IMR-90 (cell line): ENCODE data around the gene DDX20. TPM values are rescaled to one million over a fixed set of nuclear protein-coding genes. Genes with fewer than 3 reads are reported as not detected.

Source experiments
- ATAC-seq: fragments of 200-7000 bp; cut with Tn5 transposase; 2 replicates; pipeline ENCODE4 v1.9.1; 2020; ENCODE audit warnings: low read depth, mild to moderate bottlenecking, moderate library complexity
- BruUV-seq: library from RNA; stranded (reverse); fragments of 400-500 nt; replicated peaks from 2 replicates; lab custom pipeline; 2021; lab: Mats Ljungman, UMichigan
- CTCF ChIA-PET: fragments of 300-600 bp; formaldehyde crosslinking; extraction: SDS; loops from one replicate; lab custom pipeline; 2021; ENCODE audit warnings: antibody characterized with exemption; lab: Yijun Ruan, JAX
- POLR2A ChIA-PET: fragments of 300-600 bp; sonication (Branson Sonifier 250); formaldehyde crosslinking; loops from one replicate; lab custom pipeline; 2022; ENCODE audit warnings: antibody characterized with exemption; ENCODE audit not compliant: unreplicated experiment; lab: Charles Lee
- DNase-seq: peaks from one replicate; pipeline ENCODE4 v3.0.0; 2013
- H2AFZ ChIP-seq: replicated peaks from 2 replicates; pipeline ENCODE3; 2013; ENCODE audit warnings: low read length, mild to moderate bottlenecking; ENCODE audit not compliant: poor library complexity
- H2AK5ac ChIP-seq: 2 replicates; pipeline ENCODE4 v1.6.1; 2013; ENCODE audit warnings: low read depth, low read length, inconsistent platforms
- H2AK9ac ChIP-seq: replicated peaks from 2 replicates; pipeline ENCODE3; 2013; ENCODE audit warnings: mild to moderate bottlenecking, low read depth, low read length, moderate library complexity; ENCODE audit not compliant: poor library complexity
- H2BK120ac ChIP-seq: 2 replicates; pipeline ENCODE4 v1.6.1; 2013; ENCODE audit warnings: low read depth, low read length, inconsistent platforms
- H2BK15ac ChIP-seq: 3 replicates; pipeline ENCODE4 v1.6.1; 2013; ENCODE audit warnings: low read depth, low read length, inconsistent platforms
- H2BK20ac ChIP-seq: 2 replicates; pipeline ENCODE4 v1.6.1; 2013; ENCODE audit warnings: low read depth, mild to moderate bottlenecking, inconsistent platforms, low read length, moderate library complexity
- H2BK5ac ChIP-seq: 2 replicates; pipeline ENCODE4 v1.6.1; 2013; ENCODE audit warnings: mild to moderate bottlenecking, low read depth, low read length, inconsistent platforms; ENCODE audit not compliant: poor library complexity, severe bottlenecking
- H3K14ac ChIP-seq: replicated peaks from 2 replicates; pipeline ENCODE4 v1.6.1; 2013; ENCODE audit warnings: low read depth, low read length, inconsistent platforms
- H3K18ac ChIP-seq: 2 replicates; pipeline ENCODE4 v1.6.1; 2013; ENCODE audit warnings: low read depth, low read length, control low read depth
- H3K23ac ChIP-seq: 2 replicates; pipeline ENCODE4 v1.6.1; 2013; ENCODE audit warnings: low read depth, low read length, inconsistent platforms
- H3K27ac ChIP-seq: 2 replicates; pipeline ENCODE4 v1.5.1; 2013; ENCODE audit warnings: mild to moderate bottlenecking, control low read depth, low read length; ENCODE audit not compliant: insufficient read depth
- H3K27me3 ChIP-seq: 2 replicates; pipeline ENCODE4 v1.6.1; 2013; ENCODE audit warnings: low read length; ENCODE audit not compliant: control insufficient read depth, insufficient read depth
- H3K36me3 ChIP-seq: 2 replicates; pipeline ENCODE4 v1.6.1; 2013; ENCODE audit warnings: low read length, mixed read lengths; ENCODE audit not compliant: control insufficient read depth, insufficient read depth
- H3K4ac ChIP-seq: 2 replicates; pipeline ENCODE4 v1.6.1; 2013; ENCODE audit warnings: low read depth, low read length, inconsistent platforms
- H3K4me1 ChIP-seq: 2 replicates; pipeline ENCODE4 v1.6.1; 2013; ENCODE audit warnings: low read length, mixed read lengths; ENCODE audit not compliant: control insufficient read depth, insufficient read depth
- H3K4me2 ChIP-seq: 2 replicates; pipeline ENCODE4 v1.6.1; 2013; ENCODE audit warnings: low read depth, mild to moderate bottlenecking, control low read depth, low read length, moderate library complexity
- H3K4me3 ChIP-seq: 2 replicates; pipeline ENCODE4 v1.5.1; 2013; ENCODE audit warnings: low read depth, mild to moderate bottlenecking, control low read depth, low read length, moderate library complexity; ENCODE audit not compliant: insufficient read depth
- H3K56ac ChIP-seq: 2 replicates; pipeline ENCODE4 v1.6.1; 2013; ENCODE audit warnings: low read length, inconsistent platforms; ENCODE audit not compliant: insufficient read depth; ENCODE audit errors: extremely low read depth
- H3K79me1 ChIP-seq, 2 experiments: 2 replicates each; pipeline ENCODE4 v1.6.1; 2013; ENCODE audit warnings: low read length in 2 of 2, inconsistent platforms in 1 of 2, low read depth in 1 of 2
- H3K9ac ChIP-seq: 2 replicates; pipeline ENCODE4 v1.6.1; 2013; ENCODE audit warnings: low read depth, low read length, control low read depth
- H3K9me1 ChIP-seq: 2 replicates; pipeline ENCODE4 v1.6.1; 2013; ENCODE audit warnings: low read length, inconsistent platforms; ENCODE audit not compliant: insufficient read depth
- H3K9me3 ChIP-seq: 2 replicates; pipeline ENCODE4 v1.6.1; 2013; ENCODE audit warnings: low read length; ENCODE audit not compliant: control insufficient read depth, insufficient read depth
- H4K20me1 ChIP-seq: 2 replicates; pipeline ENCODE4 v1.6.1; 2013; ENCODE audit warnings: low read length, inconsistent platforms; ENCODE audit not compliant: insufficient read depth
- H4K5ac ChIP-seq: 2 replicates; pipeline ENCODE4 v1.6.1; 2013; ENCODE audit warnings: mild to moderate bottlenecking, low read depth, low read length, control low read depth
- H4K8ac ChIP-seq, 2 experiments: 2 replicates each; pipeline ENCODE4 v1.6.1; 2013; ENCODE audit warnings: low read depth in 2 of 2, low read length in 2 of 2, control low read depth in 1 of 2, inconsistent platforms in 1 of 2
- H4K91ac ChIP-seq: 2 replicates; pipeline ENCODE4 v1.6.1; 2013; ENCODE audit warnings: low read depth, low read length, inconsistent platforms; ENCODE audit not compliant: insufficient read depth
- BHLHE40 ChIP-seq: fragments of 150-350 bp; IDR thresholded peaks from 2 replicates; pipeline ENCODE4 v1.6.1; 2016; ENCODE audit warnings: mild to moderate bottlenecking, low read depth, low read length
- FOS ChIP-seq: fragments of 150-350 bp; IDR thresholded peaks from 2 replicates; pipeline ENCODE4 v1.6.1; 2016; ENCODE audit warnings: low read depth, low read length
- MAFK ChIP-seq: IDR thresholded peaks from 2 replicates; pipeline ENCODE4 v1.6.1; 2012; ENCODE audit warnings: low read depth, low read length, improper control_type of control experiment
- MAZ ChIP-seq: IDR thresholded peaks from 2 replicates; pipeline ENCODE4 v1.6.1; 2012; ENCODE audit warnings: low read depth, mild to moderate bottlenecking, low read length, improper control_type of control experiment, moderate library complexity, borderline replicate concordance
- MXI1 ChIP-seq: IDR thresholded peaks from 2 replicates; pipeline ENCODE4 v1.6.1; 2012; ENCODE audit warnings: low read depth, mild to moderate bottlenecking, low read length, moderate library complexity, borderline replicate concordance
- NFE2L2 ChIP-seq: fragments of 150-350 bp; IDR thresholded peaks from 2 replicates; pipeline ENCODE4 v1.6.1; 2016; ENCODE audit warnings: low read depth, mild to moderate bottlenecking, low read length
- POLR2A ChIP-seq: IDR thresholded peaks from 2 replicates; pipeline ENCODE4 v1.6.1; 2012; ENCODE audit warnings: mild to moderate bottlenecking, low read depth, low read length
- USF2 ChIP-seq: fragments of 150-350 bp; IDR thresholded peaks from 2 replicates; pipeline ENCODE4 v1.6.1; 2017; ENCODE audit warnings: mild to moderate bottlenecking, antibody characterized with exemption, low read length, low read depth
- WGBS, 2 experiments: methylation state at CpG; one replicate each; pipeline versions ENCODE4 v1.1.5 to v1.1.7; 2013; ENCODE audit warnings: missing lambda C conversion rate in 2 of 2; ENCODE audit not compliant: insufficient read length in 1 of 2; ENCODE audit errors: extremely low coverage in 2 of 2; 5-methylcytosine and 5-hydroxymethylcytosine counted together
- dilution Hi-C: fragments of 300-500 bp; cut with HindIII; formaldehyde crosslinking; loops from one replicate; pipeline ENCODE4 v1.14.3; 2018; ENCODE audit warnings: low sequenced_read_pairs; ENCODE audit not compliant: unreplicated experiment
- in situ Hi-C: fragments of 300-500 bp; cut with MboI; formaldehyde crosslinking; loops from 3 replicates; pipeline ENCODE4 v1.14.3; 2019; ENCODE audit warnings: low sequenced_read_pairs, inconsistent platforms, mixed read lengths
- intact Hi-C: fragments of 100-400 bp; cut with micrococcal nuclease; formaldehyde crosslinking; loops from 2 replicates; pipeline ENCODE4 v1.10.0; 2022
- polyA plus RNA-seq, 3 experiments: library from polyadenylated mRNA; depleted of rRNA; stranded (reverse); fragments of >200 nt; gene quantifications; 2 replicates each; pipeline ENCODE4 v1.2.3, GENCODE V29; 2012; ENCODE audit warnings: low replicate concordance in 1 of 3
- total RNA-seq: library from RNA; depleted of rRNA; stranded (reverse); fragments of >200 nt; gene quantifications from 2 replicates; pipeline ENCODE4 v1.2.3, GENCODE V29; 2012

Gene DDX20
- total and polyA plus RNA-seq, 2 of the 4 experiments (the other 2 are of a cell fraction), result 5.7 to 10.9 TPM

- Histone ChIP-seq H3K23ac (peak overlapping the region; percentile 21; the same call in 1 of the 2 replicates), H3K36me3 (no peaks in the 10 kb centered on the region), H4K91ac (peak overlapping the region; percentile 58; the same call in 1 of the 2 replicates), H3K4ac (peak overlapping the region; percentile 72), H4K5ac (peak overlapping the region; percentile 27), H3K56ac (no peak overlapping the region), H2BK15ac (peak overlapping the region; percentile 0; the same call in 1 of the 3 replicates), H3K9ac (no peak overlapping the region), H4K8ac (peak overlapping the region; percentile 67 to 72), H2BK20ac (peak overlapping the region; percentile 15; the same call in 1 of the 2 replicates), H3K14ac (peak overlapping the region; percentile 84; the same call in 1 of the 2 replicates), H3K4me1 (peaks cover 35% of the 10 kb centered on the region), H3K18ac (peak overlapping the region; percentile 67; the same call in 1 of the 2 replicates), H4K20me1 (peaks cover 7% of the 10 kb centered on the region; the same call in 1 of the 2 replicates), H3K9me1 (peaks cover 32% of the 10 kb centered on the region), H2AK5ac (peak overlapping the region; percentile 87), H2AK9ac (peak overlapping the region; percentile 68), H3K27me3 (no peaks in the 10 kb centered on the region), H2BK120ac (peak overlapping the region; percentile 73), H3K9me3 (no peaks in the 10 kb centered on the region), H3K4me2 (peak overlapping the region; percentile 10; the same call in 1 of the 2 replicates), H3K4me3 (no peak overlapping the region), H3K79me1 (peaks cover 18 to 68% of the 10 kb centered on the region in 2 experiments; a peak in 2 of 4 replicates), H2AFZ (peak overlapping the region; percentile 90), H3K27ac (peak overlapping the region; percentile 45), H2BK5ac (peak overlapping the region; percentile 49)
- dilution Hi-C loops (no loop called here), intact Hi-C loops (no loop called here), in situ Hi-C loops (no loop called here)
- POLR2A ChIA-PET, result no interaction called here
- no TSS peak for BruUV-seq
- CTCF ChIA-PET, result interaction anchor here (1.1 kb wide), 1 partner anchor 19 kb away, joined by 3 read pairs; no protein-coding TSS in a partner anchor
- TF ChIP-seq NFE2L2 (peak; percentile 62; the same call in 1 of the 2 replicates), FOS (peak; percentile 52), MAZ (0 out of 2 replicates have a peak, but pooled peaks have one; percentile 44), POLR2A (peak; percentile 26; the same call in 1 of the 2 replicates), BHLHE40 (no peak), MAFK (no peak; the same call in 1 of the 2 replicates), USF2 (0 out of 2 replicates have a peak, but pooled peaks have one; percentile 2), MXI1 (no peak)
- WGBS, 2 experiments, result 17% methylated on average over 2 of the region's 9 CpGs; no CpG with 5 or more reads in 1 of the 2 experiments
- DNase-seq, result peak; percentile 91
- ATAC-seq, result peak; percentile 76
Measured at GRCh38 chr1:111733183-111733991, 22.3 kb upstream of the DDX20 start.
